Activated T-cell treated with anti-CD3 and anti-CD28 coated beads, Interleukin-2, amount 50 U/mL, for 72 hours (primary cell): Measurements from ENCODE around the gene TSPY2. TPM values are rescaled to one million over a fixed set of nuclear protein-coding genes. Genes with fewer than 3 reads are reported as not detected.
"Not testable (repeated sequence)": the region's sequence is repeated elsewhere in the genome, so short reads cannot be mapped to it uniquely, and the experiment has no call there.

Source experiments
- ATAC-seq, 2 donors: fragments of 150-1000 bp; cut with Tn5 transposase; replicated peaks in 1 of 2; 2 replicates each; pipeline ENCODE4 v1.10.0; 2021; ENCODE audit warnings: moderate library complexity in 2 of 2, mild to moderate bottlenecking in 1 of 2
- DNase-seq, 2 donors: peaks; one replicate each; pipeline ENCODE4 v3.0.0; 2021 to 2022; ENCODE audit warnings: mixed read lengths in 1 of 2
- H3K27ac Mint-ChIP-seq: one replicate; pipeline ENCODE4 v1.8.0; 2022; ENCODE audit warnings: mild to moderate bottlenecking, moderate library complexity, mixed read lengths
- H3K27me3 Mint-ChIP-seq: one replicate; pipeline ENCODE4 v1.8.0; 2022; ENCODE audit warnings: low read depth, mixed read lengths
- H3K36me3 Mint-ChIP-seq, 2 donors: one replicate each; pipeline ENCODE4 v1.8.0; 2022; ENCODE audit warnings: mixed read lengths in 2 of 2, mild to moderate bottlenecking in 1 of 2; ENCODE audit not compliant: insufficient read depth in 2 of 2
- H3K4me1 Mint-ChIP-seq: one replicate; pipeline ENCODE4 v1.8.0; 2022; ENCODE audit warnings: low read depth, mixed read lengths
- H3K4me3 Mint-ChIP-seq, 2 donors: one replicate each; pipeline ENCODE4 v1.8.0; 2022; ENCODE audit warnings: mild to moderate bottlenecking in 2 of 2, mixed read lengths in 2 of 2, moderate library complexity in 2 of 2
- H3K9me3 Mint-ChIP-seq, 2 donors: one replicate each; pipeline ENCODE4 v1.8.0; 2022; ENCODE audit warnings: mixed read lengths in 2 of 2
- total RNA-seq, 2 donors: library from RNA; stranded (reverse); gene quantifications; one replicate each; pipeline ENCODE4 v1.2.3, GENCODE V29; 2022

Gene TSPY2, protein sequence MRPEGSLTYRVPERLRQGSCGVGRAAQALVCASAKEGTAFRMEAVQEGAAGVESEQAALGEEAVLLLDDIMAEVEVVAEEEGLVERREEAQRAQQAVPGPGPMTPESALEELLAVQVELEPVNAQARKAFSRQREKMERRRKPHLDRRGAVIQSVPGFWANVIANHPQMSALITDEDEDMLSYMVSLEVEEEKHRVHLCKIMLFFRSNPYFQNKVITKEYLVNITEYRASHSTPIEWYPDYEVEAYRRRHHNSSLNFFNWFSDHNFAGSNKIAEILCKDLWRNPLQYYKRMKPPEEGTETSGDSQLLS
- not detected for total RNA-seq

DNA sequence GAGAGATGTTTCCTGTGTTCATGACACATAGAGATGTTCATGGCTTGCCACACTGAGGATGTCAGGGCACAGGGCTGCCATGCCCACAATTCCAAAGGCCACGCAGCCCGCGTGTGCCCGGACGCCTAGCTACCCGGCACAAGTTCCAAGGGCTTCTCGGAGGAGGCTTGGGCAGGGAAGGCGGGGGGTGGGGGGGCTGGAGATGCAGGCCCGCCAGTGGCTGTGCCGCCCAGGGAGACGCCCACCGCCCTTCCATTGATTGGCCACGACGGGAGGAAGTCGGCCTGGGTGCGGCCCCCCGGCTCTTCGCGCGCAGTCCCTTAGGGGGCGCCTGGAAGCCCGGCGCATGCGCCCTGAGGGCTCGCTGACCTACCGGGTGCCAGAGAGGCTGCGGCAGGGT lies at the start of gene TSPY2:
Gene TSPY2, plus strand, starts transcription at position 301 of the 400 bp plus-strand sequence. Its CDS starts 46 bp downstream, at position 347.
- not testable (repeated sequence) for H3K4me1 Mint-ChIP-seq, H3K36me3 Mint-ChIP-seq, H3K4me3 Mint-ChIP-seq, H3K27ac Mint-ChIP-seq, ATAC-seq, H3K27me3 Mint-ChIP-seq, H3K9me3 Mint-ChIP-seq, DNase-seq

DNA sequence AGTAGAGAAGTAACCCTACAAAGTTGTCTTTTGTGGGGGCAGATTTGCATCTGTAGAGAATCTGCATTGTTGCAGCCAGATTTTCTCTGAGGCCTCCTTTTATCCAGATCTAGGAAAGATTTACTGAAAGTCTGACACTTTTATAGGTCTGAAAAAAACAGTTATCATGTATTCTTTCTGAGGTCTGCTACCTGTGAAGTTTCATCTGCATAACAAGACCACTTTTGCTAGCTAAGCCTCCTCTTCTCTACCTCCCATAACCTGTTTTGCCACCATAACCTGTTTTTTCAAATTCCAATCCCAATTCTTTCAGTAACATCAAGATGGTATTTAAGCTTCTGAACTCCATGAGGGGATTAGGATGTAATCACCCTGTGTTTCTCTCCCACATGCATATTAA lies 36.5 kb upstream of the TSPY2 start:
- not testable (repeated sequence) for H3K27ac Mint-ChIP-seq, H3K36me3 Mint-ChIP-seq, DNase-seq, ATAC-seq, H3K9me3 Mint-ChIP-seq, H3K4me1 Mint-ChIP-seq, H3K27me3 Mint-ChIP-seq, H3K4me3 Mint-ChIP-seq

DNA sequence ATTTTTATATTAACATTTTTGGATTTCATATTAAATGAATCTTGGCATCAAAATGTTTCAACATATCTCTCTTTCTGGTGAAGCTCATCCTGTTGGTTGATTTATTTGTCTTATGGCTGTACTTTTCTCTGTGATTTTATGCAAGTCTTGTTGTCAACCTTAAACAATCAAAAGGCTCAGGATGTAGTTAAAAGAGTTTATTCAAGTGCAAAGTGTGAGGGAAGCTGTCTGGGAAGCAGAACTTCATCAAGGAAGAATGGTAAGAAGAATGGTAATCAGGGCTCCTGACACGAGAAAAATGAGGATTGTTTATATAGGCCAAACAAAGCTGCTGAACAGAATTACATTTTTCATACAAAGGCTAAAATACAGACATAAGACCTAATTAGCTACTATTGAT lies 29.0 kb upstream of the TSPY2 start:
- ATAC-seq, H3K4me1 Mint-ChIP-seq: not testable (repeated sequence)

DNA sequence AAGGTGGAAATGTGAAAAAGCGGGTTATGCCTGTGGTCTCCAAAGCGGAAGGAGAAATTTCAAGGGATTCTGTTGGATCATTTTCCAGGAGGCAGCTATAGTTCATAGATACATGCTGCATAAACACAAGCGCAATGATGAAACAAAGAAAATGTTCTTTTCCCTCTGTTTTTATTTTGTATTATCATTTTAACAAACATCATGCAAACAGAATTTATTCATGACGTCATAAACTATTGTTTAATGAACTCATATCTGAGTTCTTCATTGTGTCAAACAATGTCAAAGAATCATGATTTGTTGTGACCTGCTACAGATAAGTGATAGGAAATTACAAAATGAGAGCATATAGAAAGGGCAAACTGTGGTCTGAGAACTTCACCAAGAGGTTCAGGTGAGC lies 23.8 kb downstream of the TSPY2 start:
- H3K9me3 Mint-ChIP-seq, ATAC-seq, H3K27me3 Mint-ChIP-seq, DNase-seq, H3K4me1 Mint-ChIP-seq, H3K4me3 Mint-ChIP-seq, H3K27ac Mint-ChIP-seq, H3K36me3 Mint-ChIP-seq: not testable (repeated sequence)

More for the DNA sequence above, 29.0 kb upstream of the TSPY2 start:
- H3K9me3 Mint-ChIP-seq, H3K36me3 Mint-ChIP-seq, H3K27me3 Mint-ChIP-seq, DNase-seq, H3K4me3 Mint-ChIP-seq, H3K27ac Mint-ChIP-seq: not testable (repeated sequence)
